Nephron progenitor cell (in vitro differentiated cells): ENCODE measurements around the gene NADSYN1.

Experiments
- DNase-seq: peaks from one replicate; pipeline ENCODE4 v3.0.0; 2021
- H3K27ac Mint-ChIP-seq: 2 replicates; pipeline ENCODE4 v1.8.0; 2021; ENCODE audit warnings: mild to moderate bottlenecking, moderate library complexity, mixed read lengths
- H3K27me3 Mint-ChIP-seq: 2 replicates; pipeline ENCODE4 v1.8.0; 2021; ENCODE audit warnings: mild to moderate bottlenecking, low read depth, mixed read lengths; ENCODE audit not compliant: poor library complexity
- H3K36me3 Mint-ChIP-seq: 2 replicates; pipeline ENCODE4 v1.8.0; 2021; ENCODE audit warnings: low read depth, mixed read lengths
- H3K4me1 Mint-ChIP-seq: 2 replicates; pipeline ENCODE4 v1.8.0; 2021; ENCODE audit warnings: mixed read lengths
- H3K4me3 Mint-ChIP-seq: 2 replicates; pipeline ENCODE4 v1.8.0; 2021; ENCODE audit warnings: mild to moderate bottlenecking, moderate library complexity, mixed read lengths
- H3K9me3 Mint-ChIP-seq: 2 replicates; pipeline ENCODE4 v1.8.0; 2021; ENCODE audit warnings: mild to moderate bottlenecking, moderate library complexity, mixed read lengths
- CTCF ChIP-seq: fragments of 200-600 bp; sonication (generic); IDR thresholded peaks from 2 replicates; pipeline ENCODE4 v1.5.0; 2021; ENCODE audit warnings: antibody characterized with exemption

Gene NADSYN1

GRCh38 chr11:71500601-71501021, 47.6 kb downstream of the NADSYN1 start:
- no peak for TF ChIP-seq CTCF
- peaks cover 5% of the 10 kb centered on the region for H3K9me3 Mint-ChIP-seq
- H3K4me3 Mint-ChIP-seq = no peak overlapping the region
- peaks cover 21% of the 10 kb centered on the region for H3K4me1 Mint-ChIP-seq
- peaks cover 46% of the 10 kb centered on the region for H3K36me3 Mint-ChIP-seq
- no peak overlapping the region for H3K27ac Mint-ChIP-seq
- DNase-seq = no peak
- no peaks in the 10 kb centered on the region for H3K27me3 Mint-ChIP-seq

- no peak for TF ChIP-seq CTCF
- Mint-ChIP-seq H3K27me3 (no peaks in the 10 kb centered on the region), H3K4me1 (peaks cover 22% of the 10 kb centered on the region), H3K4me3 (no peak overlapping the region), H3K36me3 (peaks cover 46% of the 10 kb centered on the region), H3K27ac (no peak overlapping the region), H3K9me3 (peaks cover 6% of the 10 kb centered on the region)
- no peak for DNase-seq
These were observed 48.3 kb downstream of the NADSYN1 start for GRCh38 chr11:71501071-71501985.

- no peak for TF ChIP-seq CTCF
- H3K27ac Mint-ChIP-seq = no peak overlapping the region
- peaks cover 17% of the 10 kb centered on the region for H3K4me1 Mint-ChIP-seq
- peaks cover 3% of the 10 kb centered on the region for H3K27me3 Mint-ChIP-seq
- no peak overlapping the region for H3K4me3 Mint-ChIP-seq
- no peak for DNase-seq
- H3K9me3 Mint-ChIP-seq = peaks cover 8% of the 10 kb centered on the region
- peaks cover 46% of the 10 kb centered on the region for H3K36me3 Mint-ChIP-seq
These were observed 49.0 kb downstream of the NADSYN1 start for GRCh38 chr11:71502026-71502425.

- Mint-ChIP-seq H3K27me3 (peaks cover 4% of the 10 kb centered on the region), H3K4me3 (no peak overlapping the region), H3K27ac (no peak overlapping the region), H3K9me3 (peaks cover 18% of the 10 kb centered on the region), H3K36me3 (peaks cover 46% of the 10 kb centered on the region), H3K4me1 (peaks cover 17% of the 10 kb centered on the region)
- DNase-seq = no peak
- TF ChIP-seq CTCF = no peak
These were observed 50.0 kb downstream of the NADSYN1 start for GRCh38 chr11:71502871-71503435.

- Mint-ChIP-seq H3K27me3 (peaks cover 4% of the 10 kb centered on the region), H3K4me3 (no peak overlapping the region), H3K9me3 (peaks cover 34% of the 10 kb centered on the region), H3K4me1 (peaks cover 17% of the 10 kb centered on the region), H3K27ac (no peak overlapping the region), H3K36me3 (peaks cover 50% of the 10 kb centered on the region)
- DNase-seq = no peak
- TF ChIP-seq CTCF = no peak
These were observed 51.5 kb downstream of the NADSYN1 start for GRCh38 chr11:71504531-71504930.
